ENCODE data around the gene SEMA5A.

- TF ChIP-seq EP300 (IDR thresholded peaks at IDR 0.05; ENCODE audit: borderline replicate concordance in 1 of 2, low read depth in 1 of 2, low read length in 1 of 2): no peak
- no peak for TF ChIP-seq GABPA (IDR thresholded peaks at IDR 0.05; ENCODE audit: low read depth)
- TF ChIP-seq EZH2phosphoT487 (IDR thresholded peaks at IDR 0.05; ENCODE audit: borderline replicate concordance, low read depth): no peak
- no peak for TF ChIP-seq USF1 (IDR thresholded peaks at IDR 0.05; ENCODE audit: borderline replicate concordance, low read depth)
- no peak for TF ChIP-seq MAX (IDR thresholded peaks at IDR 0.05; ENCODE audit: low read depth)
- TF ChIP-seq CTCF (IDR thresholded peaks at IDR 0.05): no peak
- no peak for TF ChIP-seq TEAD4 (IDR thresholded peaks at IDR 0.05; ENCODE audit: borderline replicate concordance, insufficient read depth)
- no peak for TF ChIP-seq MEF2A (IDR thresholded peaks at IDR 0.05; ENCODE audit: borderline replicate concordance, low read depth)
- no peak for TF ChIP-seq REST (IDR thresholded peaks at IDR 0.05; ENCODE audit: low read depth, low read length)
- TF ChIP-seq TCF12 (IDR thresholded peaks at IDR 0.05): no peak
Measured at GRCh38 chr5:9460885-9461645, 84.8 kb downstream of the SEMA5A start.
